Measurements from ENCODE around the gene PPFIA1.

DNA sequence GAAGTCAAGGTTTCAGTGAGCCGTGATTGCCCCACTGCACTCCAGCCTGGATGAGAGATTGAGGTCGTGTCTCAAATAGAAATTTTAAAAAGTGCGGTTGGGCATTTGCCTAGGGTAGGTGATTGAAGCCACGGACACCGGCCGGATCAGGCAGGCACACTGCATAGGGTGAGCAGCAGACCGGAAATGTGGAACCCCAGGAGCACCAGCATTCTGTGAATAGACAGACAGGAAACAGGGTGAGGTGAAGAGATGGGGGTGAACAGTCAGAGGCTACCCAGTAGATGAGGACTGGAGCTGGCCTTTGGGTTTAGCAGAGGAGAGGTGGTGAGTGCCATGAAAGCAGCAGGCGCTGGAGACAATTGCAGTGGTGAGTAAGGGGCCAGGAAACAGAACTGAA, 43.5 kb downstream of the PPFIA1 start:
- TF ChIP-seq, protein P1, sequence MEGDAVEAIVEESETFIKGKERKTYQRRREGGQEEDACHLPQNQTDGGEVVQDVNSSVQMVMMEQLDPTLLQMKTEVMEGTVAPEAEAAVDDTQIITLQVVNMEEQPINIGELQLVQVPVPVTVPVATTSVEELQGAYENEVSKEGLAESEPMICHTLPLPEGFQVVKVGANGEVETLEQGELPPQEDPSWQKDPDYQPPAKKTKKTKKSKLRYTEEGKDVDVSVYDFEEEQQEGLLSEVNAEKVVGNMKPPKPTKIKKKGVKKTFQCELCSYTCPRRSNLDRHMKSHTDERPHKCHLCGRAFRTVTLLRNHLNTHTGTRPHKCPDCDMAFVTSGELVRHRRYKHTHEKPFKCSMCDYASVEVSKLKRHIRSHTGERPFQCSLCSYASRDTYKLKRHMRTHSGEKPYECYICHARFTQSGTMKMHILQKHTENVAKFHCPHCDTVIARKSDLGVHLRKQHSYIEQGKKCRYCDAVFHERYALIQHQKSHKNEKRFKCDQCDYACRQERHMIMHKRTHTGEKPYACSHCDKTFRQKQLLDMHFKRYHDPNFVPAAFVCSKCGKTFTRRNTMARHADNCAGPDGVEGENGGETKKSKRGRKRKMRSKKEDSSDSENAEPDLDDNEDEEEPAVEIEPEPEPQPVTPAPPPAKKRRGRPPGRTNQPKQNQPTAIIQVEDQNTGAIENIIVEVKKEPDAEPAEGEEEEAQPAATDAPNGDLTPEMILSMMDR (IDR thresholded peaks at IDR 0.05), result no peak
- no peak for TF ChIP-seq POLR2A (IDR thresholded peaks at IDR 0.05)

Measured in right lobe of liver (tissue), 4 donors.